Suprapubic skin (tissue), 4 donors: Measurements from ENCODE around the gene TRIM44.

Experiments
- POLR2A ChIP-seq, 2 donors: fragments of 450-650 bp; IDR thresholded peaks; one replicate each; pipeline ENCODE4 v1.6.1; 2017; ENCODE audit warnings: antibody characterized with exemption in 2 of 2, mild to moderate bottlenecking in 2 of 2, moderate library complexity in 2 of 2
- POLR2AphosphoS5 ChIP-seq, 3 donors: sonication (generic); formaldehyde crosslinking; IDR thresholded peaks; one replicate each; pipeline ENCODE4 v1.6.1; 2017; ENCODE audit warnings: antibody characterized with exemption in 3 of 3
- TF ChIP-seq, protein P1 (sequence below), 2 donors: fragments of 200-600 bp in 1 of 2; fragments of 450-650 bp in 1 of 2; sonication (generic) in 1 of 2; IDR thresholded peaks; one replicate each; pipeline ENCODE4 v1.5.1; 2016 to 2019; ENCODE audit warnings: antibody characterized with exemption in 2 of 2, mild to moderate bottlenecking in 1 of 2, moderate library complexity in 1 of 2

DNA sequence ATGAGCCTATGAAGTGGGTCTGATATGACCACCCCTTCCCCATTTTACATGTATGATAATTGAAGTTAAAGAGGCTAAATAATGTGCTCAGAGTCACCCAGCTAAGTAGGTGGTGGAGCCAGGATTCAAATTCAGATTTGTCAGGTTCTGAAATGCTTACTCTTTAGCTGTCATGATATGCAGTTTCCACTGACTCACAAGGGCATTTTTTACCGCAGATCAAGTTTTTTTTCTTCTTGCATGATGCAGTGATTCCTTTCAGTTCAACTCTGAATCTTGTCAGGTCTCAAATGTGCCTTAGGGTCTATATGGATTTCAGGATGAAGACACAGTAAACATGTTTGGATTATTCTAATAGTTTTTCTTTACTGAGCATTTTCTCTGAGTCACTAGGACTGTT lies 12.6 kb upstream of the TRIM44 start:
- TF ChIP-seq POLR2A (IDR thresholded peaks at IDR 0.05) (no peak), POLR2AphosphoS5 (IDR thresholded peaks at IDR 0.05) (no peak)
- TF ChIP-seq, protein P1, sequence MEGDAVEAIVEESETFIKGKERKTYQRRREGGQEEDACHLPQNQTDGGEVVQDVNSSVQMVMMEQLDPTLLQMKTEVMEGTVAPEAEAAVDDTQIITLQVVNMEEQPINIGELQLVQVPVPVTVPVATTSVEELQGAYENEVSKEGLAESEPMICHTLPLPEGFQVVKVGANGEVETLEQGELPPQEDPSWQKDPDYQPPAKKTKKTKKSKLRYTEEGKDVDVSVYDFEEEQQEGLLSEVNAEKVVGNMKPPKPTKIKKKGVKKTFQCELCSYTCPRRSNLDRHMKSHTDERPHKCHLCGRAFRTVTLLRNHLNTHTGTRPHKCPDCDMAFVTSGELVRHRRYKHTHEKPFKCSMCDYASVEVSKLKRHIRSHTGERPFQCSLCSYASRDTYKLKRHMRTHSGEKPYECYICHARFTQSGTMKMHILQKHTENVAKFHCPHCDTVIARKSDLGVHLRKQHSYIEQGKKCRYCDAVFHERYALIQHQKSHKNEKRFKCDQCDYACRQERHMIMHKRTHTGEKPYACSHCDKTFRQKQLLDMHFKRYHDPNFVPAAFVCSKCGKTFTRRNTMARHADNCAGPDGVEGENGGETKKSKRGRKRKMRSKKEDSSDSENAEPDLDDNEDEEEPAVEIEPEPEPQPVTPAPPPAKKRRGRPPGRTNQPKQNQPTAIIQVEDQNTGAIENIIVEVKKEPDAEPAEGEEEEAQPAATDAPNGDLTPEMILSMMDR (IDR thresholded peaks at IDR 0.05) = no peak
